Measurements from ENCODE around the gene NOX3.

Gene NOX3

DNA sequence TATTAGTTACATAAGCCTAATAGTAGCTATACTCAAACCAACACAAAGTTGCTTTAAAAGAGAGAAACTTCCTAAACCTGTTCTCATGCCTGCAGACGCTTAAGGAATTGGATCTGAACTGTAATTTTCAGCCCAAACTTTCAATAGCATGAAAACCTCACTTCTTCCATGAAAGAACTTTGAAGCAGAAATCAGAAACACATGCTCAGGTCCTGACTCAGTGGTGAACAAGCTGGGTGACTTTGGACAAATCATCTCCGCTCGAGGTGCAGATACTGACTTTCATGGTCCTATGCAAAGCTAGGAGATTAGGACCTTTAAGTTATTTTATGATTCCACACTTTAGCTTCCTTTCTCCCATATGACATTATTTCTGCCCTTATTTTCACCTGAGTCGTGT, 36.5 kb downstream of the NOX3 start:
- no peak for TF ChIP-seq CTCF (conservative IDR thresholded peaks at IDR 0.05; ENCODE audit: low read length)
- DNase-seq (ENCODE audit: low read depth) = peak; percentile 70
- H3K4me3 ChIP-seq (ENCODE audit: low read length) = peak overlapping the region; percentile 18

DNA sequence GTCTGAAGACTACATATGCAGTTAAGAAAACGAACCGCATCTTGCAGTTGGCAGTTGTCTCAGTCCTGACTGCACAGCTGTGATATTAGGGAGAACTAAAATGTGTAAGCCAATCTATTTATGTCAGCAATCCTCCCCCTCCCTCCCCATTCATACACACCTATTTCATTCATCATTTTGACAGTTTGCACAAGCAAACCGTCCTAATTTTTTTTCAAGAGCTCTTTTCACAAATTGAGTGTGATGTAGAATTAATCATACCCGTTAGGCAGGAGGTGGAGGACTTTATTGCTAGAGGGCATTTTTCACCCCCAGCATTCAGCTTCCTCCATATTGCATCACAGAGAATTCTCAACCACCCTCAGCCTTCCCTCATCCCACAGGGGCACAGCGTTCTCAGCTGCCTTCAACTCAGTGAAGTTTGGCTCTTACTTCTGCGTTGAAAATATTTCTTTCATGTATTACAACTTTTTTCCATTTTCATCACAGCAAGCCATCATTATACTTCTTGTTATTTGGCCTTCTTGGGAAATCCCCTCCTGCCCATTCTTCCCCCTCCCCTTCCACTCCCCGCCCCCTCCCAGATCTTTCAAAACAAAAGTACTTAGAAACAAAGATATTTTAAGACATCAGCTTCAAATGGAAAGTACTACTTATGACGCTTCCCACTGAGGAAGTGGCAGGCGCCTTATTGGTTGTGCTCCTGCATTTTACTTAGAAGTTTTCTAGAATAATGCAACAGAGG, 37.5 kb downstream of the NOX3 start:
- DNase-seq (ENCODE audit: low read depth) = peak; percentile 77

GRCh38 chr6:155417454-155417853, 38.2 kb downstream of the NOX3 start:
- no peak for TF ChIP-seq CTCF (conservative IDR thresholded peaks at IDR 0.05; ENCODE audit: low read length)
- no peak overlapping the region for H3K4me3 ChIP-seq (ENCODE audit: low read length)
- DNase-seq (ENCODE audit: low read depth) = no peak

More for the DNA sequence above, 37.5 kb downstream of the NOX3 start:
- no peak for TF ChIP-seq CTCF (conservative IDR thresholded peaks at IDR 0.05; ENCODE audit: low read length)
- peak overlapping the region; percentile 21 for H3K4me3 ChIP-seq (ENCODE audit: low read length)

- no peak for DNase-seq (ENCODE audit: low read depth)
- no peak for TF ChIP-seq CTCF (conservative IDR thresholded peaks at IDR 0.05; ENCODE audit: low read length)
- H3K4me3 ChIP-seq (ENCODE audit: low read length) = no peak overlapping the region
These were observed 39.7 kb downstream of the NOX3 start for GRCh38 chr6:155415953-155416352.

DNA sequence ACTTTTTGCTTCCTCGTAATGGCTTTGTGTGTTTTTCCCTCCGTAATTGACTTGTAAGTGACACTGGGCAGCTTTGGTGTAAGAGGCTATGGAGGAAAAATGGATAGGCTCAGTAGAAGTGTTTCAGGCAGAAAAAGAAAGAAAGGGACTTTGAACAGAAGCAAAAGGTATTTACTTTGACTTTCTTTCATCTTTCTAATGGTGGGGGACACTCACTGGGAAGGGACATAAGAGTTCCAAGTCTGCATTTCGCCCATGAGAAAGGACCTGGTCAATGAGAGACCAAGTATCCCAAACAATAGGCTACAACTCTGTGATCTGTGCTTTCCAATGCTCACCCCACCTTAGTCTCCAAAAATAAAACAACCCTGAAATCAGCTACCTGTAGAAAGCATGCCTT, 41.6 kb downstream of the NOX3 start:
- H3K4me3 ChIP-seq (ENCODE audit: low read length) = no peak overlapping the region
- no peak for TF ChIP-seq CTCF (conservative IDR thresholded peaks at IDR 0.05; ENCODE audit: low read length)
- no peak for DNase-seq (ENCODE audit: low read depth)

GRCh38 chr6:155412335-155412734, 43.3 kb downstream of the NOX3 start:
- peak; percentile 29 for DNase-seq (ENCODE audit: low read depth)
- H3K4me3 ChIP-seq (ENCODE audit: low read length) = no peak overlapping the region
- no peak for TF ChIP-seq CTCF (conservative IDR thresholded peaks at IDR 0.05; ENCODE audit: low read length)
